HG02943 (cell line): ENCODE results near the gene NID1.
"Not testable (repeated sequence)": the region's sequence is repeated elsewhere in the genome, so short reads cannot be mapped to it uniquely, and the experiment has no call there.

Experiments used
- ATAC-seq: cut with Tn5 transposase; IDR thresholded peaks from one replicate; pipeline ENCODE4 v1.9.1; 2021; ENCODE audit warnings: mild to moderate bottlenecking, low read depth, moderate library complexity; ENCODE audit not compliant: unreplicated experiment

The NID1 gene

GRCh38 chr1:236030534-236030933 lies 34.4 kb downstream of the NID1 start:
- no peak for ATAC-seq

GRCh38 chr1:236029428-236029940 lies 35.4 kb downstream of the NID1 start:
- no peak for ATAC-seq

GRCh38 chr1:236027104-236027503 lies 37.8 kb downstream of the NID1 start:
- ATAC-seq = no peak

DNA sequence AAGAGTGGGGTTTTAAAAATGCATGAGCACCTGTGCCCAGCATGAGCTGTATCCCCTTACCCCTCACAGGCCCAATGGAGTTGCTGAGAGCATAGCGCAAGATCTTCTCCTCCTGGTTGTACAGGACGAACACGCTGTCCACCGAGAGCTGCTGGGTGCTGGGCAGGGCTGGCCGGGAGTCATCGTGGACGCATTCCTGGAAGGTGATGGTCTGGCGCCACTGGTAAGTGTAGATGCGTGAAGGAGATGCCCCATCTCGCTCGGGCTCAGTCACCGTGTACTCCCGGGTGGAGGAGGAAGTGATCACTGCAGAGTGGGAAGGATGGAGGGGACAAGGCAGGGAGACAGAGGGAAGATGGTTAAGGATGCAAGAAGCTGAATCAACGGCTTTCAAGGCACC lies 39.1 kb downstream of the NID1 start:
- ATAC-seq = no peak

- ATAC-seq = no peak
Observed at GRCh38 chr1:236024641-236025040, 40.2 kb downstream of the NID1 start.

DNA sequence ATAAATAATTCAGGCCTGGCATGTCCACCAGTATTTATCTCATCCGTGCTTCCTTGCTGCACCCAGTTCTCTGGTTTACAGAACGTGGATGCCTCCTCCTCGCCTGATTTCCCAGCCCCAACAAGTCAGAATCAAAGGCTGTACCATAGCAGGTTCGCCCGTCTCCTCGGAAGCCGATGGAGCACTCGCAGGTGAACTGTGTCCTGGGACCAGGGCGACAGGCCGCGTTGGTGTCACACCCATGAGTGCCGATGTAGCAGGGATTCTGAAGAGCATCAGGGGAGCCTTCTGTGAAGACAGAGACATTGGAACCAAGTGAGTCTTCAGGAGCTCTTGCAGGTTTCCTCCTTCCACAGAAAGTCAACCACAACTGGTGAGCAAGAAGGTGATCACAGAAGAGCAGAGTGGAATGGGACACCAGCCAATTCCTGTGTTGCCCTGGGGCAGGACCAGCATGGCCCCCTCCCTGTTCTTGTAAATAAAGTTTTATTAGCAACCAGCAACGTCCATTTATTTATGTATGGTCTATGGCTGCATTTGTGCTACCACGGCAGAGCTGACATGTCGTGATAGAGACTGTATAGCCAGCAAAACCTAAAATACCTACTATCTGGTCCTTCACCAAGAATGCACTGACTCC lies 40.8 kb downstream of the NID1 start:
- no peak for ATAC-seq

- no peak for ATAC-seq
Observed at GRCh38 chr1:236021424-236022135, 43.3 kb downstream of the NID1 start.

DNA sequence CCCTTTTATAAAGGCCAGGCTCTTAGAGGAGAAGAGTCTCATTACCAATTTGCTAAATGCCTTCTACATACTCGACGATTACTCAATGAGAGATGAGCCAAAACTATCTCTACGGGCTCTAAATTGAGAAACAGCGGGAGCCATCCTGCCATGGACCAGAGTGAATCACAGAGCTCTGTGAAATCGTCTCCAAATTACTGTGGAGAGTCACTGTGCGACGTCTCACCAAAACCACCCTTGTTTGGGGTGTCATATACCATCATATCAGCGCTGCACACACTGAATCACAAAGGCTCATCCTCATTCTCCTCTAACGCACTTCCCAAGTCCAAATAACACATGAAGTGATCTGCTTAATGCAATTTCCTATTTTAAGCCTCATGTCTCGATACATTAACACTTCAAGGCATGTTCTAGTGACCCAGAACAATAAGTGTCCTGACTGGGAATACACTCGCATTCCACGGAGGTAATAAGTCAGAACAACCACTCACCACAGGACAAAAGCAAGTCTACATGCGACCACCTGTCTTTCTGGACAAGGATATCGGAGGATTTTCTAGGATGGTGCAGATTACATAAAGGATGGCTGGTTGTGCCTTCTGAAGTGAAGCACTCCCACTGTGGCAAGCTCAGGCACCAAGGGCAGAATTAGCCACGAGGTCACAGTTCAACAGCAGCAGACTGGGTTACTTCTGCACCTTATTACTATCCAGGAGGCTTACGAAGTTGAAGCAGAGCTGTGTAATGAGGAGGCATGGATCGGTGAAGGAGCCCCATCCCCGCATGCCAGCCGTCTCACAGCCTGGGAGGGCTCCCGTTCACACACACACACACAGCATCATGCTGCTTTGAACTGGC lies 44.3 kb downstream of the NID1 start:
- no peak for ATAC-seq

- ATAC-seq = no peak
Observed at GRCh38 chr1:236018885-236019453, 45.9 kb downstream of the NID1 start.

DNA sequence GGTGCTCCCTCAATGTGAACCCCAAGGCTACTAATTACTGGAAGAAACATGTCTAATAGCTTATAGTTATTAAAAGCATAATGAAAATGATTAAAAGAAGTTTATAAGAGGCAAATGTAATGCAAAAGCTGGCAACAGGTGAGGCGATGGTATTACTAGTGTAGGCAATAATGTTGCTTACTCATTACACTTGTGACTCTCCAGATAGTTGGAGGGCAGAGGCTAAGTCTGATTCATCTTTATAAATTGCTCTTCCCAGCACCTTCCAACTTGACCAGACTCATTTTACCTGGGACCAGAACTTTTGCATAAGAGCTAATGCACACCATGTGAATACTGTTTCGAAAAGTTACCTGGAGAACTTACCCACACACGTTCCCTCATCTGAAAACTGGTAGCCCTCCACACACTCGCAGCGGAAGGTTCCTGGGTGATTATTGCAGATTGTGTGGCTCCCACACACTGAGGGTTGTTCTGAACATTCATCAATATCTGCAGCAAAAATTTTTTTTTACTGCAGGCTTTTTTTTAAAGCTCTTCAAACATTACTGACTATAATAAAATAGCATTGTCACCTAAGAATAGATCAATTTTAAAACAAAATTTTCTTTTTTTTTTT lies 48.0 kb downstream of the NID1 start:
- ATAC-seq = no peak

DNA sequence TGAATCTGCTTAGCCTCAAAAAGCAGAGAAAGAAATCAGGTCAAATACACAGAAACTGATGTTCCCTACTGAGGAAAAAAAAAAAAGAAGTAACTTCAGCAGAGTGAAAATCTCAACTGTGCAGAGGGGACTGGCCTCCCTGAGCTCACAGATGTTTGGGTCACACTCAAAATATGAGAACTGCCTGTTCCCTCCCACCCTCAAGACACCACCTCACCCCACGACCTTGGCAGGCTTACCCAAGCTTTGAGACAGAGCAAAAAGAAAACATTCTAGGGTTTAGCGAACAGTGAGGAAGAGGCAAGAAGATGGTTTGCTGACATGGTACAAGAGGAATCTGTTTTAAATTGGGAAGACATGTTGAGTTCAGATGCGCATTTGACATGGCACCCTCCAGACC lies 48.8 kb downstream of the NID1 start:
- ATAC-seq = no peak

DNA sequence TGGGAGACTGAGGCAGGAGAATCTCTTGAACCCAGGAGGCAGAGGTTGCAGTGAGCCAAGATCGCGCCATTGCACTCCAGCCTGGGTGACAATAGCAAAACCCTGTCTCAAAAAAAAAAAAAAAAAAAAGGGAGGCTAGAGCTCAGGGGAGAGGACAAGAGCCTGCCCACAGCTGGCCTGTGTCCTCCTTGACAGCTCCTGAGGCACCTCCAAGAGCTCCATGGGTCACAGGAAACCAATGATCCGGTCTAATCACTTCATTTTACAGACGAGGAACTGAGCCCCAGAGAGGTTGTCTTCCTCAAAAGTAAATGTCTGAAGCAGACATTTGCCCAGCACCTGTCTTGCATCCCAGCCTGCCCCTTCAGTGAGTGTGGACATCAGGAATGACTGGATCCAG lies 49.4 kb downstream of the NID1 start:
- no peak for ATAC-seq

DNA sequence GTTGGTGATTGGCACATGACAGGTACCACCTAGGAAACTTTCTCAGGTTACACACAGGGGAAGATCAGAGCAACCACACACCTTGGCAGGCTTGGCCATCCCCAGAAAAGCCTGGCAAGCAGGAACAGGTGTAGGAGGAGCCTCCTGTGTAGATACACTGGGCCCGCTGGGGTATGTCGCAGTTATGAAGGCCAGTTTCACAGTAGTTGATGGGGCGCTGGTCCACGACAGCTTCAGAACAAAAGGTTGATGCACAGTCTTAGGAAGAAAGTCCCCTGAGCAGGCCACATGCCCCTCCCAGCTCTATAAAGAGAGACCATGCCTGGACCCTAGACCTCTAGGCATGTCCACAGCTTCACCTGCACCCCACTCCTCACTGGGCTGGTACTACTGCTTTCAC lies 51.6 kb downstream of the NID1 start:
- ATAC-seq = no peak

DNA sequence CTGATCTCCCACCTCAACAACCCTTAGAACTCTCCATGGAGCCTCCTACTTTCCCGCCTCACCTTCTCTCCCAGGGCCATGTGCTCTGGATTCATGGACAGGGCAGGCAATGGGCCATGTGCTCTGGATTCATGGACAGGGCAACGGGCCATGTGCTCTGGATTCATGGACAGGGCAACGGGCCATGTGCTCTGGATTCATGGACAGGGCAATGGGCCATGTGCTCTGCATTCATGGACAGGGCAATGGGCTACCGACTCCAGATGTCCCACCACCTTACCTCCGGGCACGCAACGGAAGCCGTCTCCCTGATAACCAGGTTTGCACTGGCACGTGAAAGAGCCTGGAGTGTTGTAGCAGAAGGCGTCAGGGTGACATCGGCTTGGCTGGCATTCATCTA lies 53.2 kb downstream of the NID1 start:
- ATAC-seq = no peak

DNA sequence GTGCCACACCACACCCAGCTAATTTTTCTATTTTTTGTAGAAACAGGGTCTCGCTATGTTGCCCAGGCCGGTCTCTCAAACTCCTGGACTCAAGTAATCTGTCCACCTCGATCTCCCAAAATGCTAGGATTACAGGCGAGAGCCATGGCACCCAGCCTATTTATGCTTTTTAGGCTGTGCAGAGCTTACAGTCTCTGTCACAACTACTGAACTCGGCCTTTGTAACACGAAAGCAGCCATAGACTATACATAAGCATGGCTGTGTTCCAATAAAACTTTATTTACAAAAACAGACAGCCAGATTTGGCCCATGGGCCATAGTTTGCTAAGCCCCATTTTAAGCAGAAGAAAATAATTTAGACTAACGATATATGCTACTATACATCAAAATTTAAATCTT lies 54.4 kb downstream of the NID1 start:
- no peak for ATAC-seq

DNA sequence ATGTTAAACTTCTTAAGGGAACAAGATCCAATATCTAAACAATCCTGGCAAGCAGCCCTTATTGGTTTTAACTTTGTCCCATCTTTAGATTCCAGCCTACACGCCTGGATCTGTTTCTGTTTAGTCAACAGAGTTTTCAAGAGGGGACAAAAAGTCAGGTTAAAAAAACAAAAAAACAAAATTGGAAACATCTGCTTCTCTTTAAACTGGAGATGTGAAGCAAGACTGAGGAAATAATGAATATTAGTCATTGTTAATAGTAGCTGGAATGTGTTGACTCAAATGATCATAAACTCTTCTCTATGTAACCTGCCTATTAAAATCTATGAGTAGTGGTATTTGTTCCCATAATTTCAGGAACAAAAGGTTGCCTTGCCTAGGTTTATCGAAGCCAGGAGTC lies 55.0 kb downstream of the NID1 start:
- no peak for ATAC-seq

GRCh38 chr1:236009191-236009590 lies 55.7 kb downstream of the NID1 start:
- no peak for ATAC-seq

DNA sequence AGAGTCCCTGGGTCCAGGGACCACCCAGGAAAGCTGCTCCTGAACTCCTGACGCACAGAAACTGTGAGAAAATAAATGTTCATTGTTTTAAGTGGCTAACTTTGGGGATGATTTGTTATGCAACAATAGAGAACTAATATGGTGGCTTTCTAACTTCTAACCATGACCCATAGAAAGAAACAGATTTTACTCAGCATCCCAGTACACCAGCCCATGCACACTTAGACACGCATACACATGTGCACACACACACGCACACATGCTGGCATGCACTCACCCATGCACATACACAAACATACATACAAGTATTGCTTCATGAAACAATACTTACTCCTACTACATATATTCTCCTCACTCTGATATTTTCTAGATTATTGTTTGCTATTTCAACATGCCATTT lies 57.1 kb downstream of the NID1 start:
- no peak for ATAC-seq

DNA sequence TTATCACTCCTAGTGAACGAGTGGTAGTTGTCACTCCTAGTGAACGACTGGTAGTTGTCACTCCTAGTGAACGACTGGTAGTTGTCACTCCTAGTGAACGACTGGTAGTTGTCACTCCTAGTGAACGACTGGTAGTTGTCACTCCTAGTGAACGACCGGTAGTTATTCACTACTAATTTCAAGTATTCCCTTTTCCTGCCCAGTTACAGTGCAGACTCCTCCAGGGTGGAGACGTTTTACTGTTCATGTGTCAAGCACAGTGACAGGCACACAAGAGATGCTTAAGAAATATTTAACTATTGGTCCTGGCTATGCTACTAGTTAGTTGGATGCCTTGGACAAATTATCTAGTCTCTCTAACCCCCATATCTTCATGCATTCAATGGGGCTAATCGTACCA lies 61.8 kb downstream of the NID1 start:
- ATAC-seq = not testable (repeated sequence)

DNA sequence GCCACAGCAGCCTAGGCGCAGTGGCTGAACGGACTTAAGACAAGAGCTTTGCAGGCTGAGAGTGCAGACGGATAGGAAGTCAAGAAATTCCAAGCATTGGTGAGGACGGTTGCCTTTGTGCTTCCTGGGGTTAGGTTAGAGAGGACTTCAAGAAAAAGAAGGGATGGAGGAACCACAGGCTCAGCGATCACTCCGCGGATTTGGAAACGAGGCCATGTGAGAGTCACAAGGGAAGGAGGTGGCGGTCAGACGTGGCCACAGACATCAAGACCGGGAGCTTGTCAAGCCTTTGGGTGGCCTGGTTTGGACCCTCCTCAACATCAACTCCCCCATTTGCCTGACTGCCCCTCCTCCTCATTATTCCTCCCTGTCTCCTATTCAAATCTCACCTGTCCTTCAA lies 62.3 kb downstream of the NID1 start:
- ATAC-seq = no peak

DNA sequence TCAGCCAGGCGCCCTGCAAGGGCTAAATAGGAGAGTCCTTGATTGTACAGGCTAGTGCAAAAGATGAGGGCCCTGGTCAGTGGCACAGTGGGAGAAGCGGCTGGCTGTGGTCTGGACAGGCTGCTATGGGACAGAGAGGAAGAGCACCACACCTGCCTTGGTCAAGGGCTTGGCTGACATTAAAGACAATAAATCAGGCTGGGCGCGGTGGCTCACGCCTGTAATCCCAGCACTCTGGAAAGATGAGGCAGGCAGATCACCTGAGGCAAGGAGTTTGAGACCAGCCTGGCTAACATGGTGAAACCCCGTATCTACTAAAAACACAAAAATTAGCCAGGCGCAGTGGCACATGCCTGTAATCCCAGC lies 62.9 kb downstream of the NID1 start:
- ATAC-seq = no peak
